Activated naive CD8-positive, alpha-beta T cell (primary cell): ENCODE results near the gene PHC2.

Experiments
- H3K27ac Mint-ChIP-seq: one replicate; pipeline ENCODE4 v1.8.0; 2021; ENCODE audit warnings: mixed read lengths
- H3K27me3 Mint-ChIP-seq: one replicate; pipeline ENCODE4 v1.8.0; 2021; ENCODE audit warnings: mixed read lengths
- H3K36me3 Mint-ChIP-seq: one replicate; pipeline ENCODE4 v1.8.0; 2021; ENCODE audit warnings: mixed read lengths
- H3K4me1 Mint-ChIP-seq: one replicate; pipeline ENCODE4 v1.8.0; 2021; ENCODE audit warnings: low read depth, mixed read lengths
- H3K4me3 Mint-ChIP-seq: one replicate; pipeline ENCODE4 v1.8.0; 2021; ENCODE audit warnings: mild to moderate bottlenecking, mixed read lengths
- H3K9me3 Mint-ChIP-seq: one replicate; pipeline ENCODE4 v1.8.0; 2021; ENCODE audit warnings: low read depth, mixed read lengths

Gene PHC2

GRCh38 chr1:33326785-33327184, 104.1 kb downstream of the PHC2 start:
- H3K27ac Mint-ChIP-seq: no peak overlapping the region
- H3K27me3 Mint-ChIP-seq: no peaks in the 10 kb centered on the region
- no peaks in the 10 kb centered on the region for H3K4me1 Mint-ChIP-seq
- H3K36me3 Mint-ChIP-seq: peaks cover 14% of the 10 kb centered on the region
- H3K4me3 Mint-ChIP-seq: no peak overlapping the region
- no peaks in the 10 kb centered on the region for H3K9me3 Mint-ChIP-seq

GRCh38 chr1:33324677-33325575, 106.0 kb downstream of the PHC2 start:
- Mint-ChIP-seq H3K4me3 (no peak overlapping the region), H3K36me3 (peaks cover 14% of the 10 kb centered on the region), H3K27ac (no peak overlapping the region), H3K9me3 (no peaks in the 10 kb centered on the region), H3K27me3 (no peaks in the 10 kb centered on the region), H3K4me1 (no peaks in the 10 kb centered on the region)

- Mint-ChIP-seq H3K27me3 (no peaks in the 10 kb centered on the region), H3K36me3 (peaks cover 10% of the 10 kb centered on the region), H3K9me3 (no peaks in the 10 kb centered on the region), H3K27ac (no peak overlapping the region), H3K4me1 (no peaks in the 10 kb centered on the region), H3K4me3 (no peak overlapping the region)
Observed at GRCh38 chr1:33323663-33324477, 107.0 kb downstream of the PHC2 start.

DNA sequence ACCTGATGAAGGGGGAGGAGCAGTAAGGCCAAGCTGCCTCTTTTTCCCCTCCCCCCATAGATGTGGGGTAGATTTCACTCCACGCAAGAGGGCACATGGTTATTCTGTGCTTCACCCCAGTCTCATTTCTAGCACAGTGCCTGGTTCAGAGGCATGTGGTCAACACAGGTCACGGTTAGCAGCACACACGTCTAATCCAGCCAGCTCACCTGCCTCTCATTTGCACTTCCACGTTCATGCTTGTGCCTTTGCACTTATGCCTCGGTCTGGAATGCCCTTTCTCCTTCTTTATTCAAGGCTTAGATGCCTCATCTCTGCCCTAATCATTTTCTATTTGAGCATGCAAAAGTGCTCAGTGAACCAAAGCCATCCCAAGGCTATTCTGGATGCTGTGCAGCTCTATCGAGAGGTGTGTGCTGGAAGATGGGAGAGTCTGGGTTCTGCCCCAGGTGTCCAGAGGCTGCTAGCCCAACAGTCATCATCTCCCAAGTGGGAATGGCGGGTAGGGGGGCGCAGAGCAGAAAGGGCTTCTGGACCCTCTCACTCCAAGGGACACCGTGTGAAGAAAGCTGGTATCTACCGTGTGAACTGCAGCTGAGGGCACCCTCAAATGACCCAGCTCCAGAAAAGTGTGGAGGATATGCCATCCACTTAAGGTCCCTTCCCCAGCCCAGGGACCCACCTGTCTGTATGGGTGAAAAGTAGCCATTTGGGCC, 107.9 kb downstream of the PHC2 start:
- peaks cover 8% of the 10 kb centered on the region for H3K36me3 Mint-ChIP-seq
- H3K27ac Mint-ChIP-seq: no peak overlapping the region
- H3K4me3 Mint-ChIP-seq: no peak overlapping the region
- no peaks in the 10 kb centered on the region for H3K4me1 Mint-ChIP-seq
- H3K9me3 Mint-ChIP-seq: no peaks in the 10 kb centered on the region
- H3K27me3 Mint-ChIP-seq: no peaks in the 10 kb centered on the region

GRCh38 chr1:33322109-33322508, 108.8 kb downstream of the PHC2 start:
- Mint-ChIP-seq H3K36me3 (peaks cover 8% of the 10 kb centered on the region), H3K4me3 (no peak overlapping the region), H3K27ac (no peak overlapping the region), H3K4me1 (no peaks in the 10 kb centered on the region), H3K27me3 (no peaks in the 10 kb centered on the region), H3K9me3 (no peaks in the 10 kb centered on the region)

GRCh38 chr1:33321178-33321577, 109.7 kb downstream of the PHC2 start:
- peaks cover 8% of the 10 kb centered on the region for H3K36me3 Mint-ChIP-seq
- H3K4me3 Mint-ChIP-seq: no peak overlapping the region
- no peaks in the 10 kb centered on the region for H3K27me3 Mint-ChIP-seq
- no peak overlapping the region for H3K27ac Mint-ChIP-seq
- no peaks in the 10 kb centered on the region for H3K4me1 Mint-ChIP-seq
- H3K9me3 Mint-ChIP-seq: no peaks in the 10 kb centered on the region

DNA sequence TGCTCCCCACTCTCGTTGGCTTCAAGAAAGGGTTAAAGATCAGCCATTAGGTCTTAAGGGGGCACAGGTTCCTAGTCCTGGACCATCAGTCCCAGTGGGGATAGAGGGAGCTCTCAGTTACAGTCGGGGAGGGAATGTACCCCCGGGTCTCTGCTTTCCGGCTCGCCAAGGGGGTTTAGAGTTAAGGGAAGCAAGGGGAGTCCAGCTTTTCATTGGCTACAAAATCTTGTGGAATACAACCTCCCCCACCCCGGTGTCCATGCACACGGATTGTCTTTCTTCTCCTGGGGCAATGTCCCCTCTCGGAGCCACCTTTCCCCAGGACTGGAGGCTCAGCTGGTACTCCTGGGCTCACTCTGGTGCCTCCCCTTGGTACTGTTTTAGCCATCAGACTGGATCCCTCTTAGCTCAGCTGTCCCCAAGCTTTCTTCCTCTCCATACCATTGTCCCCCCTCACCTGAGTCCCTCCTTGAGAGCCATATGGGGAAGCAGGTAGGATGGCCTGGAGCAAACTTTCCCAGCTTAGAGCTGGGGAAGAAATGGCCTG, 110.2 kb downstream of the PHC2 start, which contains the start of gene A3GALT2:
Gene A3GALT2 (minus strand): TSS at position 480 of the 547 bp plus-strand sequence. CDS start 0 bp downstream, at position 480.
- no peaks in the 10 kb centered on the region for H3K27me3 Mint-ChIP-seq
- no peaks in the 10 kb centered on the region for H3K9me3 Mint-ChIP-seq
- H3K4me3 Mint-ChIP-seq: no peak within 1 kb of the TSS
- H3K27ac Mint-ChIP-seq: no peak within 1 kb of the TSS
- H3K36me3 Mint-ChIP-seq: peaks cover 3% of the 10 kb centered on the region
- H3K4me1 Mint-ChIP-seq: peaks cover 3% of the 10 kb centered on the region

DNA sequence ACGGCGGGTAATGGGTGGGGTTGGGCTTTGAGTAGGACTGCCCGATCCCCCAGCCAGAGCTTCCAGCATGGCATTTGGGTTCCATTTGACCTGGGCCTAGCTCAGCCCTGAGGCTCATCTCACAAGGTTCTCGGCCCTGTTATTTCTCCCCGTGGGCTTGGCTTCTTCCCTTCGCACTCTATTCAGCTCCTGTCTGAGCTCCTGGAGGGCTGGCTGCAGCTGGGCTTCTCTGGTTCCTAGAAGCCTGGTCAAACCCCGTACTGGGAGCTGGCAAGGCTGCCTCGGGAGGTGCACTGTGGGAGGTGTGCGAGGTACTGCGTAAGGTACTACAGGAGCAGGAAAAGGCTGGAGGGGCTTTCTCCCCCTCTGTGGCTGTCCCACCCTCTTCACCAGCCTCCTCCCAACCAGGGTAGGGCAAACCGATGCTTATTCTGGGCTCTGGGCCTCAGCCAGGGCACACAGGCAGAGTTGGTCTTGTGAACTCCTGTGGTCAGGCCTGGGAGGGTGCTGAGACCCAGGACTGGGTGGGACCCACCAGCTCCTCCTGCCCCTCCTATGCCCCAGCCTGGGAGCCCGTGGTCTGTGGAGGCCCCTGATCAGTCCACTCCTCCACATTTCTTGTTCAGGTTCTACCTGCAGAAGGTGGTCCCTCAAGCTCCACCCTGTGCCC, 110.8 kb downstream of the PHC2 start:
- Mint-ChIP-seq H3K9me3 (no peaks in the 10 kb centered on the region), H3K4me1 (peaks cover 7% of the 10 kb centered on the region), H3K36me3 (peaks cover 2% of the 10 kb centered on the region), H3K27me3 (no peaks in the 10 kb centered on the region), H3K27ac (no peak overlapping the region), H3K4me3 (no peak overlapping the region)

DNA sequence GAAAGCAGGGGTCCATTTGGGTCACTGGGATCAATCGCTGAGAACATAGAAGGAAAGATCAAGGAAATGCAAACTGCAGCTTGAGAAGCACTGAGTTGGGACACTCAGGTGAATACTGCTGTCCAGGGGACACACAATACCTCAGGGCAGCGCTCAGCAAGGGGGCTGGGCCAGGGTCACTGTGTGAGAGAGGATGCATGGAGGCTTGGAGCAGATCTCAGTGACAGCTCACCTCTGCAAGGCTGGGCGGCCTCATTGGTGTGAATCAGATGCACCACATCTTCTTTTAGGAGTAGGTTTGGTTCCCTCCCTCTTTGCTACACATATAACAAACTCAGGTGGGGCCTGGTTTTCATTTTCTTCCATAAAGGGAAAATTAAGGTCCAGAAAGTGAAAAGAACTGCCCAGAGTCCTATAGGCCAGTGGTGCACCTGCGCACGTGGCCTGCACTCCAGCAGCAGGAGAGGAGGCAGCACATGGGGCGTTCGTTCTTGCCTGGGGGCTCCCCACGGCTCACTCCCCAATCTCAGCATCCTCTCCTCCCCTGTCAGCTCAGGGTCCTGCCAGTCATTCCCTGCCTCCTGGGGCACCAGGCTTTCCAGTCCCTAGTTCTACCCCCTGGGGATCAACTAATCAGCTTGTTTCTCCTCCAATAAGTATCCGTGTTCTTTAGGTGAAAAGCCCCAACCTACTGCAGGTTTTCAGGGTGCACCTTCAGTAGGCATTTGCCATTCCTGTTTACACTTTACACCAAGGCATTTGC, 111.5 kb downstream of the PHC2 start:
- H3K9me3 Mint-ChIP-seq: no peaks in the 10 kb centered on the region
- peaks cover 7% of the 10 kb centered on the region for H3K4me1 Mint-ChIP-seq
- no peak overlapping the region for H3K27ac Mint-ChIP-seq
- H3K27me3 Mint-ChIP-seq: no peaks in the 10 kb centered on the region
- no peak overlapping the region for H3K4me3 Mint-ChIP-seq
- H3K36me3 Mint-ChIP-seq: no peaks in the 10 kb centered on the region

DNA sequence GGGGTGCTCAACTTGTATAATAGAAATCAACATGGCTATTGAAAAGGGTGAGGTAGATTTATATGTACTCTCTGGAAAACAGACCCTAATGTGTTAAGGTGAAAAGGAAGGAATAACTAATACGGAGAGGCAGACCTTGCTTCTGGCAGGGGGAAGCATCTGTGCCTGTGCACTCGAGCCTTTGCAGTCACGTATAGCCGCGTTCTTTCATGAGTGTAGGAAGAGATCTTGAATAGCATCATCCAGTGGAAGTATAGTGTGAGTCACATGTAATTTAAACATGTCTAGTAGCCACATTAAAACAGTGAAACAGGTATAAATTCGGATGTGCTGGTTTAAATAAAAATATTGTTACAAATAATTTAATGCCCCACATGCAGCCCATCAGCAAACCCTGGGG, 112.9 kb downstream of the PHC2 start:
- no peak overlapping the region for H3K27ac Mint-ChIP-seq
- H3K36me3 Mint-ChIP-seq: no peaks in the 10 kb centered on the region
- H3K9me3 Mint-ChIP-seq: no peaks in the 10 kb centered on the region
- H3K4me3 Mint-ChIP-seq: no peak overlapping the region
- H3K4me1 Mint-ChIP-seq: peaks cover 7% of the 10 kb centered on the region
- peaks cover under 1% of the 10 kb centered on the region for H3K27me3 Mint-ChIP-seq

DNA sequence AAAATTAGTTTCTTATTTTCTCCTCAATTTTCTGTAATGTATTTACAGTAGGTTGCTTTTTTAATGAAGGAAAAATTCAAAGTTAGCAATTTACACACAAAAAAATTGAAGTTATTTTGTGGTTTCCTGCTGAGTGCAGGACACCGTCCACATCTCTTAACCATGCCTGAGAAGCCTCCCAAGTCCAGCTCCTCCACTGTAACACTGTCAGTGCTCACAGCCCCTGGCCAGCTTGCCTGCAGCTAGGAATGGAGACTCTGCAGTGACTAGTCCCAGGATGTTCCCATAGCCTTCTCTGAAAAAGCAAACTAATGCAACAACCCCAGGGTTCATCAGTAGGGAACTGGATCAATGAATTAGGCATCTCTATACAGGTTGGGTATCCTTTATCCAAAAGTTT, 113.5 kb downstream of the PHC2 start:
- H3K27me3 Mint-ChIP-seq: peaks cover 2% of the 10 kb centered on the region
- no peaks in the 10 kb centered on the region for H3K9me3 Mint-ChIP-seq
- peaks cover 7% of the 10 kb centered on the region for H3K4me1 Mint-ChIP-seq
- H3K4me3 Mint-ChIP-seq: no peak overlapping the region
- H3K27ac Mint-ChIP-seq: no peak overlapping the region
- no peaks in the 10 kb centered on the region for H3K36me3 Mint-ChIP-seq

GRCh38 chr1:33316601-33317000, 114.3 kb downstream of the PHC2 start:
- H3K27me3 Mint-ChIP-seq: peaks cover 2% of the 10 kb centered on the region
- peaks cover 7% of the 10 kb centered on the region for H3K4me1 Mint-ChIP-seq
- H3K4me3 Mint-ChIP-seq: no peak overlapping the region
- H3K36me3 Mint-ChIP-seq: no peaks in the 10 kb centered on the region
- no peaks in the 10 kb centered on the region for H3K9me3 Mint-ChIP-seq
- no peak overlapping the region for H3K27ac Mint-ChIP-seq

GRCh38 chr1:33314416-33314815, 116.5 kb downstream of the PHC2 start:
- Mint-ChIP-seq H3K27me3 (peaks cover 6% of the 10 kb centered on the region), H3K4me3 (no peak overlapping the region), H3K4me1 (peaks cover 7% of the 10 kb centered on the region)

GRCh38 chr1:33312413-33312749, 118.5 kb downstream of the PHC2 start:
- H3K4me1 Mint-ChIP-seq: peaks cover 7% of the 10 kb centered on the region

More at GRCh38 chr1:33314416-33314815, 116.5 kb downstream of the PHC2 start:
- H3K9me3 Mint-ChIP-seq: no peaks in the 10 kb centered on the region
- H3K27ac Mint-ChIP-seq: no peak overlapping the region
- H3K36me3 Mint-ChIP-seq: peaks cover 3% of the 10 kb centered on the region

More at GRCh38 chr1:33312413-33312749, 118.5 kb downstream of the PHC2 start:
- H3K27ac Mint-ChIP-seq: no peak overlapping the region
- peaks cover 6% of the 10 kb centered on the region for H3K27me3 Mint-ChIP-seq
- peaks cover 3% of the 10 kb centered on the region for H3K36me3 Mint-ChIP-seq
- H3K9me3 Mint-ChIP-seq: no peaks in the 10 kb centered on the region
- H3K4me3 Mint-ChIP-seq: no peak overlapping the region
